ENCODE data around the gene KIFAP3.
"Not testable (repeated sequence)": the region's sequence is repeated elsewhere in the genome, so short reads cannot be mapped to it uniquely, and the experiment has no call there.

KIFAP3 gene

DNA sequence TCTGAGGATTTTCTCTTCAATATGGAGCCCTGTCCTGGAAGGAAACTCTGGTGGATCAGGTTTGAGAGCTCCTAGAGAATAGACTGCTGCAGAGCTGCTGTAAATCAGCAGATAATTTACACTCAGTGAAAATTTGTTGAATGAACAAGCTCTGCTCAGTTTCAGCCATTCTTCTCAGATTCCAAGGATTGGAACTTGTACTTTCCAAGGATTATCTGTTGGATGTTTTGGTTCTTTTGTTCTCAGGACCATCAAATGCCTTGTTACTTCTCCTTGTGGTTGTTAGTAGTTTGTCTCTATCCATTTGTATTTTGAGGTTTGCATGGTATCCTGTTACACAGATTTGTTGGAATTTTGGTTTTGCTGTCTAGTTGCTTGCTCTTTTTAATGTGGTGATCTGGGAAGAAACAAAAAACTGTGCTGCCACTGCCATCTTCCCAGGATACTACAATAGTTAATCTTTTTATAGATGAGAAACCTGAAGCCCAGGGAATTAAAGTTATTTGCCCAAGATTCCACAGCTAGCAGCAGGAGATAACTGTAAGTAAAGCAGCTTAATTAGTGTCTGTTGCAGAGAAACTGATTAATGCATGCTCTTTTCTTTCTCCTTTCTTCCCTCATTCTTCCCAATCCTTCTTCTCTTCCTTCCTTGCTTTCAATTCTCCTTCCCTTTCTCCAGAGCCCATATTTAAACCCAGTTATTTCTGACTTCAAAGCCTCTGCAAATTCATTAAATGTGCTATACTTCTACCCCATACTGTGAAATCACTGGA is 21.7 kb upstream of the KIFAP3 start:
- no peaks in the 10 kb centered on the region for H3K36me3 ChIP-seq
- no peak overlapping the region for H3K27ac ChIP-seq
- no peak overlapping the region for H3K4me3 ChIP-seq (ENCODE audit: low read depth, low read length)
- TF ChIP-seq CTCF (IDR thresholded peaks at IDR 0.05; ENCODE audit: low read depth, low read length) = no peak
- DNase-seq = no peak
- H3K9me3 ChIP-seq (ENCODE audit: severe bottlenecking) = no peaks in the 10 kb centered on the region
- no peaks in the 10 kb centered on the region for H3K27me3 ChIP-seq (ENCODE audit: insufficient read depth, low read depth, severe bottlenecking)

GRCh38 chr1:170094697-170095616 is 20.5 kb upstream of the KIFAP3 start:
- not testable (repeated sequence) for H3K36me3 ChIP-seq; H3K27ac ChIP-seq; H3K27me3 ChIP-seq (ENCODE audit: insufficient read depth, low read depth, severe bottlenecking); H3K9me3 ChIP-seq (ENCODE audit: severe bottlenecking); H3K4me3 ChIP-seq (ENCODE audit: low read depth, low read length); DNase-seq

GRCh38 chr1:170086399-170087032 is 12.0 kb upstream of the KIFAP3 start:
- H3K4me3 ChIP-seq (ENCODE audit: low read depth, low read length) = no peak overlapping the region
- H3K9me3 ChIP-seq (ENCODE audit: severe bottlenecking) = no peaks in the 10 kb centered on the region
- no peak overlapping the region for H3K27ac ChIP-seq
- no peaks in the 10 kb centered on the region for H3K27me3 ChIP-seq (ENCODE audit: insufficient read depth, low read depth, severe bottlenecking)
- no peak for DNase-seq
- no peak for TF ChIP-seq CTCF (IDR thresholded peaks at IDR 0.05; ENCODE audit: low read depth, low read length)
- H3K36me3 ChIP-seq = no peaks in the 10 kb centered on the region

DNA sequence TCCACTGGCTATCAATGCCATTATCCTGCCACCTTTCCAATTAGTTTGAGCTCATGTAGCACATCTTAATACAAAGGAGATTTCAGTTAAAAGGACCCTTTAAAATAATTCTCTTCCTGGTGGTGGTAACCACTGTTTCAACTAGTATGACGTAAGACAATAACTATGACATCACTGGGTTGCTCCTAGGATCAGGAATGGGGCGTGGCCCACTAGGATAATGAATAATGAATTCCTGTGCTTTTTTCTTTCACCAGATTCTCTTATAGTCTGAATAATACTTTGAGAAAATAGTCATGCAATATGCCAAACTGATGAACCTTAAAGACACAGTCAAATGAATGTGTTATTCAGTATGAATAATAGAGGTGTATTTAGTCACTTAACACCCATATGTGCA is 10.6 kb upstream of the KIFAP3 start:
- no peak overlapping the region for H3K27ac ChIP-seq
- H3K36me3 ChIP-seq = no peaks in the 10 kb centered on the region
- DNase-seq = no peak
- no peak overlapping the region for H3K4me3 ChIP-seq (ENCODE audit: low read depth, low read length)
- TF ChIP-seq CTCF (IDR thresholded peaks at IDR 0.05; ENCODE audit: low read depth, low read length) = no peak
- no peaks in the 10 kb centered on the region for H3K9me3 ChIP-seq (ENCODE audit: severe bottlenecking)
- H3K27me3 ChIP-seq (ENCODE audit: insufficient read depth, low read depth, severe bottlenecking) = no peaks in the 10 kb centered on the region

DNA sequence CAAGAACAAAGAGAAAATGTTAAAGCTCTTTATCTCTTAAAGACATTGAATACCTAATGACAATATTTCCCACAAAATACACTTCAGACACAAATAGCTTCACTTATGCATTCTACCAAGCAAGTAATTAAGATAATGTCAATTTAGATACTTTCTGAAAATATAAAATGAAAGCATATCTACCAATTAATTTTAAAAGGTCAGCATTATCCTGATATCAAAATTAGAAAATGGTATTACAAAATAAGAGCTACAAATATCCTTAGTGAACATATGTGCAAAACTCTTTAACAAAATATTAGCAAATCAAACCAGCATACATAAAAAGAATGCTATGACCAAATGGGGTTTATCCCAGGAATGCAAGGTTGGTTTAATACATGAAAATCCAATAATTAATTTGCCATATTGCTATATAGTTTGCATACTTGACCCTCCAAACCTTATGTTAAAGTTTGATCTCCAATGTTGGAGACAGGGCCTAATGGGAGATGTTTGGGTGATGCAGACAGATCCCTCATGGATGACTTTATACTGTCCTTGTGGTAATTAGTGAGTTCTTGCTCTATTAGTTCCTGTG is 4.2 kb upstream of the KIFAP3 start:
- H3K9me3 ChIP-seq (ENCODE audit: severe bottlenecking) = no peaks in the 10 kb centered on the region
- H3K36me3 ChIP-seq = no peaks in the 10 kb centered on the region
- DNase-seq = no peak
- H3K27me3 ChIP-seq (ENCODE audit: insufficient read depth, low read depth, severe bottlenecking) = no peaks in the 10 kb centered on the region
- H3K27ac ChIP-seq = no peak overlapping the region
- no peak overlapping the region for H3K4me3 ChIP-seq (ENCODE audit: low read depth, low read length)
- TF ChIP-seq CTCF (IDR thresholded peaks at IDR 0.05; ENCODE audit: low read depth, low read length) = no peak

DNA sequence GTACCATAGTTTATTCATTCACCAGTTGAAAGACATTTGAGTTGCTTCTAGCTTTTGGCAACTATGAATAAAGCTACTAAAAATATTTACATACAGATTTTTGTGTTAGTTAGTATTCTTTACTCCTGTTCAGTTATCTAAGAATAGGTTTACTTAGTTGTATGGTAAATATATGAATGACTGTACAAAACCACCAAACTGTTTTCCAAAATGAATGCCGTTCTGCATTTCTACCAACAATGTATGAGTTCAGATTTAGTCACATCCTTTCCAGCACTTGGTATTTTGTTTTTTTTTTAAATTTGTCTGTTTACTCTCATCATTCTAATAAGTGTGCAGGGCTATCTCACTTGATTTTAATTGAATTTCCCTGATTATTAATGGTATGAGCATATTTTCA is 3.4 kb upstream of the KIFAP3 start:
- Histone ChIP-seq H3K36me3 (no peaks in the 10 kb centered on the region), H3K27ac (no peak overlapping the region), H3K9me3 (ENCODE audit: severe bottlenecking) (no peaks in the 10 kb centered on the region), H3K27me3 (ENCODE audit: insufficient read depth, low read depth, severe bottlenecking) (no peaks in the 10 kb centered on the region), H3K4me3 (ENCODE audit: low read depth, low read length) (no peak overlapping the region)
- TF ChIP-seq CTCF (IDR thresholded peaks at IDR 0.05; ENCODE audit: low read depth, low read length) = no peak
- DNase-seq = no peak

GRCh38 chr1:170076952-170077351 is 2.5 kb upstream of the KIFAP3 start:
- DNase-seq = not testable (repeated sequence)

More at GRCh38 chr1:170076952-170077351, 2.5 kb upstream of the KIFAP3 start:
- H3K9me3 ChIP-seq (ENCODE audit: severe bottlenecking); H3K4me3 ChIP-seq (ENCODE audit: low read depth, low read length); H3K36me3 ChIP-seq; H3K27ac ChIP-seq; H3K27me3 ChIP-seq (ENCODE audit: insufficient read depth, low read depth, severe bottlenecking): not testable (repeated sequence)
